Stimulated activated effector memory CD8-positive, alpha-beta T cell treated with anti-CD3 and anti-CD28 coated beads, Interleukin-12 subunit alpha, Interleukin-12 subunit beta, amount 100 ng/mL, for 72 hours (primary cell): Measurements from ENCODE around the gene ING1.
"Not testable (repeated sequence)": the region's sequence is repeated elsewhere in the genome, so short reads cannot be mapped to it uniquely, and the experiment has no call there.

Experiments
- ATAC-seq: fragments of 150-1000 bp; cut with Tn5 transposase; 2 replicates; pipeline ENCODE4 v1.10.0; 2021
- DNase-seq, 2 donors: peaks; one replicate each; pipeline ENCODE4 v3.0.0; 2021 to 2022; ENCODE audit warnings: low spot score in 2 of 2
- H3K27ac Mint-ChIP-seq: one replicate; pipeline ENCODE4 v1.8.0; 2022; ENCODE audit warnings: mild to moderate bottlenecking, mixed read lengths
- H3K36me3 Mint-ChIP-seq: one replicate; pipeline ENCODE4 v1.8.0; 2022; ENCODE audit warnings: mild to moderate bottlenecking, mixed read lengths
- H3K4me1 Mint-ChIP-seq: one replicate; pipeline ENCODE4 v1.8.0; 2022; ENCODE audit warnings: mixed read lengths
- H3K4me3 Mint-ChIP-seq: one replicate; pipeline ENCODE4 v1.8.0; 2022; ENCODE audit warnings: mild to moderate bottlenecking, mixed read lengths
- H3K9me3 Mint-ChIP-seq: one replicate; pipeline ENCODE4 v1.8.0; 2022; ENCODE audit warnings: mixed read lengths

ING1 gene

GRCh38 chr13:110684388-110685056 lies 29.0 kb upstream of the ING1 start:
- H3K27ac Mint-ChIP-seq: no peak overlapping the region
- no peak for ATAC-seq

GRCh38 chr13:110685305-110686020 lies 28.0 kb upstream of the ING1 start:
- H3K36me3 Mint-ChIP-seq: peaks cover 84% of the 10 kb centered on the region
- peaks cover 5% of the 10 kb centered on the region for H3K4me1 Mint-ChIP-seq
- no peak overlapping the region for H3K4me3 Mint-ChIP-seq
- H3K9me3 Mint-ChIP-seq: no peaks in the 10 kb centered on the region
- no peak for DNase-seq
- ATAC-seq: no peak
- H3K27ac Mint-ChIP-seq: no peak overlapping the region

More at GRCh38 chr13:110684388-110685056, 29.0 kb upstream of the ING1 start:
- Mint-ChIP-seq H3K9me3 (no peaks in the 10 kb centered on the region), H3K4me1 (peaks cover 6% of the 10 kb centered on the region), H3K36me3 (peaks cover 85% of the 10 kb centered on the region), H3K4me3 (no peak overlapping the region)
- DNase-seq: no peak

GRCh38 chr13:110687736-110688135 lies 25.8 kb upstream of the ING1 start:
- Mint-ChIP-seq H3K27ac (no peak overlapping the region), H3K9me3 (no peaks in the 10 kb centered on the region), H3K4me3 (no peak overlapping the region), H3K36me3 (peaks cover 81% of the 10 kb centered on the region), H3K4me1 (peaks cover 7% of the 10 kb centered on the region)
- DNase-seq (no peak), ATAC-seq (no peak)

GRCh38 chr13:110689041-110689440 lies 24.5 kb upstream of the ING1 start:
- ATAC-seq: no peak
- peaks cover 81% of the 10 kb centered on the region for H3K36me3 Mint-ChIP-seq
- peaks cover 7% of the 10 kb centered on the region for H3K4me1 Mint-ChIP-seq
- peak overlapping the region; percentile 20 for H3K27ac Mint-ChIP-seq
- DNase-seq: no peak
- no peak overlapping the region for H3K4me3 Mint-ChIP-seq
- no peaks in the 10 kb centered on the region for H3K9me3 Mint-ChIP-seq

- DNase-seq (no peak), ATAC-seq (no peak)
- H3K4me1 Mint-ChIP-seq: peaks cover 7% of the 10 kb centered on the region
- H3K27ac Mint-ChIP-seq: peak overlapping the region; percentile 20
- H3K4me3 Mint-ChIP-seq: no peak overlapping the region
- H3K9me3 Mint-ChIP-seq: no peaks in the 10 kb centered on the region
- H3K36me3 Mint-ChIP-seq: peaks cover 86% of the 10 kb centered on the region
Observed at GRCh38 chr13:110689711-110690110, 23.8 kb upstream of the ING1 start.

GRCh38 chr13:110690516-110690915 lies 23.0 kb upstream of the ING1 start:
- peaks cover 7% of the 10 kb centered on the region for H3K4me1 Mint-ChIP-seq
- H3K36me3 Mint-ChIP-seq: peaks cover 86% of the 10 kb centered on the region
- no peak for ATAC-seq
- no peak for DNase-seq
- H3K27ac Mint-ChIP-seq: peak overlapping the region; percentile 71
- H3K4me3 Mint-ChIP-seq: no peak overlapping the region
- no peaks in the 10 kb centered on the region for H3K9me3 Mint-ChIP-seq

- Mint-ChIP-seq H3K36me3 (peaks cover 95% of the 10 kb centered on the region), H3K4me1 (peaks cover 29% of the 10 kb centered on the region)
- ATAC-seq, DNase-seq, H3K27ac Mint-ChIP-seq, H3K9me3 Mint-ChIP-seq, H3K4me3 Mint-ChIP-seq: not testable (repeated sequence)
Observed at GRCh38 chr13:110695774-110696173, 17.7 kb upstream of the ING1 start.

- DNase-seq (no peak), ATAC-seq (no peak)
- H3K4me3 Mint-ChIP-seq: no peak overlapping the region
- H3K9me3 Mint-ChIP-seq: no peaks in the 10 kb centered on the region
- no peak overlapping the region for H3K27ac Mint-ChIP-seq
- peaks cover 99% of the 10 kb centered on the region for H3K36me3 Mint-ChIP-seq
- H3K4me1 Mint-ChIP-seq: peaks cover 33% of the 10 kb centered on the region
Observed at GRCh38 chr13:110696776-110697175, 16.7 kb upstream of the ING1 start.

GRCh38 chr13:110697842-110698241 lies 15.7 kb upstream of the ING1 start:
- Mint-ChIP-seq H3K9me3 (no peaks in the 10 kb centered on the region), H3K4me1 (peaks cover 43% of the 10 kb centered on the region), H3K4me3 (no peak overlapping the region), H3K27ac (no peak overlapping the region), H3K36me3 (peaks cover 100% of the 10 kb centered on the region)
- DNase-seq (no peak), ATAC-seq (no peak)

- peaks cover 100% of the 10 kb centered on the region for H3K36me3 Mint-ChIP-seq
- peaks cover 48% of the 10 kb centered on the region for H3K4me1 Mint-ChIP-seq
- DNase-seq: no peak
- no peak overlapping the region for H3K4me3 Mint-ChIP-seq
- peak; percentile 54 for ATAC-seq
- no peaks in the 10 kb centered on the region for H3K9me3 Mint-ChIP-seq
- peak overlapping the region; percentile 17 for H3K27ac Mint-ChIP-seq
Observed at GRCh38 chr13:110698689-110699088, 14.8 kb upstream of the ING1 start.

- Mint-ChIP-seq H3K4me3 (no peak overlapping the region), H3K4me1 (peaks cover 48% of the 10 kb centered on the region), H3K27ac (peak overlapping the region; percentile 17), H3K36me3 (peaks cover 94% of the 10 kb centered on the region), H3K9me3 (no peaks in the 10 kb centered on the region)
- no peak for DNase-seq
- ATAC-seq: no peak
Observed at GRCh38 chr13:110699148-110700145, 14.1 kb upstream of the ING1 start.

- DNase-seq (no peak), ATAC-seq (no peak)
- no peak overlapping the region for H3K4me3 Mint-ChIP-seq
- peaks cover 87% of the 10 kb centered on the region for H3K36me3 Mint-ChIP-seq
- no peaks in the 10 kb centered on the region for H3K9me3 Mint-ChIP-seq
- peaks cover 48% of the 10 kb centered on the region for H3K4me1 Mint-ChIP-seq
- no peak overlapping the region for H3K27ac Mint-ChIP-seq
Observed at GRCh38 chr13:110700186-110700585, 13.3 kb upstream of the ING1 start.

- Mint-ChIP-seq H3K4me3 (no peak overlapping the region), H3K36me3 (peaks cover 82% of the 10 kb centered on the region), H3K4me1 (peaks cover 48% of the 10 kb centered on the region), H3K27ac (no peak overlapping the region), H3K9me3 (no peaks in the 10 kb centered on the region)
- DNase-seq: no peak
- no peak for ATAC-seq
Observed at GRCh38 chr13:110700641-110701040, 12.9 kb upstream of the ING1 start.

GRCh38 chr13:110701061-110701460 lies 12.4 kb upstream of the ING1 start:
- H3K27ac Mint-ChIP-seq: peak overlapping the region; percentile 36
- H3K4me1 Mint-ChIP-seq: peaks cover 48% of the 10 kb centered on the region
- not testable (repeated sequence) for ATAC-seq, H3K9me3 Mint-ChIP-seq, H3K4me3 Mint-ChIP-seq, DNase-seq
- H3K36me3 Mint-ChIP-seq: peaks cover 78% of the 10 kb centered on the region

GRCh38 chr13:110702089-110702488 lies 11.4 kb upstream of the ING1 start:
- no peak for ATAC-seq
- Mint-ChIP-seq H3K4me3 (no peak overlapping the region), H3K36me3 (peaks cover 74% of the 10 kb centered on the region)

More at GRCh38 chr13:110702089-110702488, 11.4 kb upstream of the ING1 start:
- Mint-ChIP-seq H3K4me1 (peaks cover 52% of the 10 kb centered on the region), H3K9me3 (no peaks in the 10 kb centered on the region), H3K27ac (no peak overlapping the region)
- no peak for DNase-seq
